ENCODE data around the gene OR13D1. TPM values are rescaled to one million over a fixed set of nuclear protein-coding genes. Genes with fewer than 3 reads are reported as not detected.

OR13D1 gene
- total and polyA plus RNA-seq, 9 of the 15 experiments (the other 6 are each of a cell fraction or from before 2014, with no cell fraction given): not detected

- TF ChIP-seq REST (IDR thresholded peaks at IDR 0.05; ENCODE audit: borderline replicate concordance) (peak; percentile 63; the same call in 1 of the 2 replicates), REST (CRISPR knock-in tag; IDR thresholded peaks at IDR 0.05; ENCODE audit: low read depth) (no peak), GABPB1 (CRISPR knock-in tag; IDR thresholded peaks at IDR 0.05) (no peak), FOXK2 (conservative IDR thresholded peaks at IDR 0.05 in 1 of 2, IDR thresholded peaks at IDR 0.05 in 1 of 2; ENCODE audit: low read depth in 2 of 2) (0 out of 4 replicates have a peak, but pooled peaks of 1 of the 2 experiments have one; percentile 24), SMC3 (conservative IDR thresholded peaks at IDR 0.05; ENCODE audit: insufficient read depth, low read depth, low read length) (peak; percentile 64; the same call in 1 of the 2 replicates)
These were observed 49.2 kb downstream of the OR13D1 start (continued) for GRCh38 chr9:104743376-104743985.

Other genes with a start within 250 kb of the OR13D1 start
Only the 7 nearest of the 10 such genes appear.
- not detected in 2 replicates for gene OR13C3, start 157.7 kb upstream of the OR13D1 start, total RNA-seq (2014; rRNA removed)
- not detected in 2 replicates for gene OR13C3, start 157.7 kb upstream of the OR13D1 start, total RNA-seq (2014; rRNA removed; fragmentation: Illumina TruSeq; extraction: Trizol)
- gene OR13C3, start 157.7 kb upstream of the OR13D1 start, total RNA-seq (2015; rRNA removed; fragmentation: Illumina TruSeq; extraction: Trizol): not detected in 2 replicates
- gene OR13C3, start 157.7 kb upstream of the OR13D1 start, total RNA-seq (2021): not detected in 2 replicates
- gene OR13C3, start 157.7 kb upstream of the OR13D1 start, polyA plus RNA-seq (2011; rRNA removed): not detected in 2 replicates
- not detected in 2 replicates for gene OR13C3, start 157.7 kb upstream of the OR13D1 start, polyA plus RNA-seq (2014; fragmentation: Illumina TruSeq; extraction: Trizol)
- not detected for gene OR13C3, start 157.7 kb upstream of the OR13D1 start, polyA plus RNA-seq (2014; fragmentation: Nextera tagmentation; extraction: Ambion mirVana)
- not detected in 2 replicates for gene OR13C3, start 157.7 kb upstream of the OR13D1 start, polyA plus RNA-seq (2014; rRNA removed)
- not detected in 2 replicates for gene OR13C8, start 125.3 kb upstream of the OR13D1 start, total RNA-seq (2014; rRNA removed)
- gene OR13C8, start 125.3 kb upstream of the OR13D1 start, total RNA-seq (2014; rRNA removed; fragmentation: Illumina TruSeq; extraction: Trizol): not detected in 2 replicates
- not detected in 2 replicates for gene OR13C8, start 125.3 kb upstream of the OR13D1 start, total RNA-seq (2015; rRNA removed; fragmentation: Illumina TruSeq; extraction: Trizol)
- not detected in 2 replicates for gene OR13C8, start 125.3 kb upstream of the OR13D1 start, total RNA-seq (2021)
- gene OR13C8, start 125.3 kb upstream of the OR13D1 start, polyA plus RNA-seq (2011; rRNA removed): not detected in 2 replicates
- not detected in 2 replicates for gene OR13C8, start 125.3 kb upstream of the OR13D1 start, polyA plus RNA-seq (2014; fragmentation: Illumina TruSeq; extraction: Trizol)
- gene OR13C8, start 125.3 kb upstream of the OR13D1 start, polyA plus RNA-seq (2014; fragmentation: Nextera tagmentation; extraction: Ambion mirVana): not detected
- gene OR13C8, start 125.3 kb upstream of the OR13D1 start, polyA plus RNA-seq (2014; rRNA removed): not detected in 2 replicates
- not detected in 2 replicates for gene OR13C5, start 95.1 kb upstream of the OR13D1 start, total RNA-seq (2014; rRNA removed)
- gene OR13C5, start 95.1 kb upstream of the OR13D1 start, total RNA-seq (2014; rRNA removed; fragmentation: Illumina TruSeq; extraction: Trizol): not detected in 2 replicates
- gene OR13C5, start 95.1 kb upstream of the OR13D1 start, total RNA-seq (2015; rRNA removed; fragmentation: Illumina TruSeq; extraction: Trizol): not detected in 2 replicates
- gene OR13C5, start 95.1 kb upstream of the OR13D1 start, total RNA-seq (2021): not detected in 2 replicates
- gene OR13C5, start 95.1 kb upstream of the OR13D1 start, polyA plus RNA-seq (2011; rRNA removed): not detected in 2 replicates
- not detected in 2 replicates for gene OR13C5, start 95.1 kb upstream of the OR13D1 start, polyA plus RNA-seq (2014; fragmentation: Illumina TruSeq; extraction: Trizol)
- gene OR13C5, start 95.1 kb upstream of the OR13D1 start, polyA plus RNA-seq (2014; fragmentation: Nextera tagmentation; extraction: Ambion mirVana): not detected
- gene OR13C5, start 95.1 kb upstream of the OR13D1 start, polyA plus RNA-seq (2014; rRNA removed): not detected in 2 replicates
- gene OR13C2, start 88.9 kb upstream of the OR13D1 start, total RNA-seq (2014; rRNA removed): not detected in 2 replicates
- not detected in 2 replicates for gene OR13C2, start 88.9 kb upstream of the OR13D1 start, total RNA-seq (2014; rRNA removed; fragmentation: Illumina TruSeq; extraction: Trizol)
- not detected in 2 replicates for gene OR13C2, start 88.9 kb upstream of the OR13D1 start, total RNA-seq (2015; rRNA removed; fragmentation: Illumina TruSeq; extraction: Trizol)
- gene OR13C2, start 88.9 kb upstream of the OR13D1 start, total RNA-seq (2021): not detected in 2 replicates
- gene OR13C2, start 88.9 kb upstream of the OR13D1 start, polyA plus RNA-seq (2011; rRNA removed): not detected in 2 replicates
- not detected in 2 replicates for gene OR13C2, start 88.9 kb upstream of the OR13D1 start, polyA plus RNA-seq (2014; fragmentation: Illumina TruSeq; extraction: Trizol)
- gene OR13C2, start 88.9 kb upstream of the OR13D1 start, polyA plus RNA-seq (2014; fragmentation: Nextera tagmentation; extraction: Ambion mirVana): not detected
- not detected in 2 replicates for gene OR13C2, start 88.9 kb upstream of the OR13D1 start, polyA plus RNA-seq (2014; rRNA removed)
- gene OR13C9, start 76.3 kb upstream of the OR13D1 start, total RNA-seq (2014; rRNA removed): not detected in 2 replicates
- gene OR13C9, start 76.3 kb upstream of the OR13D1 start, total RNA-seq (2014; rRNA removed; fragmentation: Illumina TruSeq; extraction: Trizol): not detected in 2 replicates
- not detected in 2 replicates for gene OR13C9, start 76.3 kb upstream of the OR13D1 start, total RNA-seq (2015; rRNA removed; fragmentation: Illumina TruSeq; extraction: Trizol)
- not detected in 2 replicates for gene OR13C9, start 76.3 kb upstream of the OR13D1 start, total RNA-seq (2021)
- gene OR13C9, start 76.3 kb upstream of the OR13D1 start, polyA plus RNA-seq (2011; rRNA removed): not detected in 2 replicates
- gene OR13C9, start 76.3 kb upstream of the OR13D1 start, polyA plus RNA-seq (2014; fragmentation: Illumina TruSeq; extraction: Trizol): not detected in 2 replicates
- gene OR13C9, start 76.3 kb upstream of the OR13D1 start, polyA plus RNA-seq (2014; fragmentation: Nextera tagmentation; extraction: Ambion mirVana): not detected
- gene OR13C9, start 76.3 kb upstream of the OR13D1 start, polyA plus RNA-seq (2014; rRNA removed): not detected in 2 replicates
- 25.3 and 27.3 TPM in 2 replicates for gene NIPSNAP3A, start 53.2 kb downstream of the OR13D1 start, total RNA-seq (2014; rRNA removed)
- 40.5 and 44.7 TPM in 2 replicates for gene NIPSNAP3A, start 53.2 kb downstream of the OR13D1 start, total RNA-seq (2014; rRNA removed; fragmentation: Illumina TruSeq; extraction: Trizol)
- 39.0 and 42.4 TPM in 2 replicates for gene NIPSNAP3A, start 53.2 kb downstream of the OR13D1 start, total RNA-seq (2015; rRNA removed; fragmentation: Illumina TruSeq; extraction: Trizol)
- 30.3 and 34.9 TPM in 2 replicates for gene NIPSNAP3A, start 53.2 kb downstream of the OR13D1 start, total RNA-seq (2021)
- 63.7 and 81.0 TPM in 2 replicates for gene NIPSNAP3A, start 53.2 kb downstream of the OR13D1 start, polyA plus RNA-seq (2011; rRNA removed)
- gene NIPSNAP3A, start 53.2 kb downstream of the OR13D1 start, polyA plus RNA-seq (2014; fragmentation: Illumina TruSeq; extraction: Trizol): 29.1 TPM in 2 replicates
- gene NIPSNAP3A, start 53.2 kb downstream of the OR13D1 start, polyA plus RNA-seq (2014; fragmentation: Nextera tagmentation; extraction: Ambion mirVana): 100 to 1,000 TPM; 126 to 132 TPM
- 32.9 and 42.2 TPM in 2 replicates for gene NIPSNAP3A, start 53.2 kb downstream of the OR13D1 start, polyA plus RNA-seq (2014; rRNA removed)
- 1.4 and 3.1 TPM in 2 replicates for gene NIPSNAP3B, start 69.6 kb downstream of the OR13D1 start, total RNA-seq (2014; rRNA removed)
- gene NIPSNAP3B, start 69.6 kb downstream of the OR13D1 start, total RNA-seq (2014; rRNA removed; fragmentation: Illumina TruSeq; extraction: Trizol): 3.3 and 3.9 TPM in 2 replicates
- 2.5 and 2.7 TPM in 2 replicates for gene NIPSNAP3B, start 69.6 kb downstream of the OR13D1 start, total RNA-seq (2015; rRNA removed; fragmentation: Illumina TruSeq; extraction: Trizol)
- gene NIPSNAP3B, start 69.6 kb downstream of the OR13D1 start, total RNA-seq (2021): 2.2 and 4.3 TPM in 2 replicates
- 6.6 and 9.9 TPM in 2 replicates for gene NIPSNAP3B, start 69.6 kb downstream of the OR13D1 start, polyA plus RNA-seq (2011; rRNA removed)
- gene NIPSNAP3B, start 69.6 kb downstream of the OR13D1 start, polyA plus RNA-seq (2014; fragmentation: Illumina TruSeq; extraction: Trizol): 2.2 and 2.6 TPM in 2 replicates
- gene NIPSNAP3B, start 69.6 kb downstream of the OR13D1 start, polyA plus RNA-seq (2014; fragmentation: Nextera tagmentation; extraction: Ambion mirVana): 1 to 10 TPM; 6.3 to 8.3 TPM
- 2.1 and 5.9 TPM in 2 replicates for gene NIPSNAP3B, start 69.6 kb downstream of the OR13D1 start, polyA plus RNA-seq (2014; rRNA removed)